Fibroblast of villous mesenchyme (primary cell): ENCODE results near the gene N4BP2. TPM values are rescaled to one million over a fixed set of nuclear protein-coding genes. Genes with fewer than 3 reads are reported as not detected.

Source experiments
- DNase-seq: peaks from one replicate; pipeline ENCODE4 v3.0.0-alpha.2; 2010; ENCODE audit warnings: low read depth
- H3K4me3 ChIP-seq: 2 replicates; pipeline ENCODE4 v1.5.1; 2011; ENCODE audit warnings: low read depth, mild to moderate bottlenecking, low read length
- CTCF ChIP-seq: IDR thresholded peaks from 2 replicates; pipeline ENCODE4 v1.5.1; 2012; ENCODE audit warnings: low read depth, mild to moderate bottlenecking, low read length; ENCODE audit not compliant: insufficient read depth
- total RNA-seq: library from RNA; depleted of rRNA; stranded (reverse); fragments of >200 nt; gene quantifications from 2 replicates; pipeline ENCODE4 v1.2.3, GENCODE V29; 2012

Gene N4BP2
- total RNA-seq, 1 donor: 8.2 TPM

GRCh38 chr4:40040908-40041307, 15.7 kb upstream of the N4BP2 start:
- H3K4me3 ChIP-seq: no peak overlapping the region
- no peak for DNase-seq
- TF ChIP-seq CTCF: no peak

- H3K4me3 ChIP-seq: no peak overlapping the region
- DNase-seq: no peak
- no peak for TF ChIP-seq CTCF
Observed at GRCh38 chr4:40043786-40044185, 12.9 kb upstream of the N4BP2 start.

- H3K4me3 ChIP-seq: no peak overlapping the region
- DNase-seq: peak; percentile 79
- TF ChIP-seq CTCF: peak; percentile 24
Observed at GRCh38 chr4:40046311-40046980, 10.2 kb upstream of the N4BP2 start.

- TF ChIP-seq CTCF: no peak
- no peak for DNase-seq
- no peak overlapping the region for H3K4me3 ChIP-seq
Observed at GRCh38 chr4:40053161-40053560, 3.5 kb upstream of the N4BP2 start.

- H3K4me3 ChIP-seq: peak overlapping the region; percentile 80
- DNase-seq: no peak
- no peak for TF ChIP-seq CTCF
Observed at GRCh38 chr4:40055511-40055862, 1.2 kb upstream of the N4BP2 start.

- DNase-seq: peak; percentile 90
- no peak for TF ChIP-seq CTCF
- peak overlapping the region; percentile 80 for H3K4me3 ChIP-seq
Observed at GRCh38 chr4:40055863-40056715, 561 bp upstream of the N4BP2 start.
